ENCODE data around the gene POLE. TPM values are rescaled to one million over a fixed set of nuclear protein-coding genes. Genes with fewer than 3 reads are reported as not detected.

The POLE gene
- total and polyA plus RNA-seq, 2 of the 4 experiments (the other 2 are of a cell fraction), result 17.2 to 20.7 TPM

- H3K9me3 ChIP-seq (ENCODE audit: control insufficient read depth, insufficient read depth, low read length), result no peaks in the 10 kb centered on the region
- H3K27me3 ChIP-seq (ENCODE audit: control insufficient read depth, insufficient read depth, low read length), result no peaks in the 10 kb centered on the region
- peaks cover 24 to 28% of the 10 kb centered on the region in 2 experiments for H3K79me1 ChIP-seq (ENCODE audit: low read depth in 1 of 2, low read length in 2 of 2)
- peaks cover 15% of the 10 kb centered on the region for H4K20me1 ChIP-seq (ENCODE audit: insufficient read depth, low read length)
- ChIA-PET POLR2A (ENCODE audit: unreplicated experiment) (no interaction called here), CTCF (no interaction called here)
- H3K4me1 ChIP-seq (ENCODE audit: control insufficient read depth, insufficient read depth, low read length), result no peaks in the 10 kb centered on the region
- H2AFZ ChIP-seq (replicated peaks; ENCODE audit: low read length, poor library complexity), result no peak overlapping the region
- no peak overlapping the region for H4K5ac ChIP-seq (ENCODE audit: low read depth, low read length)
- 88% methylated on average over 5 of the region's 24 CpGs; no CpG with 5 or more reads in 1 of the 2 experiments for WGBS, 2 experiments (ENCODE audit: extremely low coverage in 2 of 2, insufficient read length in 1 of 2)
- in situ Hi-C loops (cut with MboI; ENCODE audit: low sequenced_read_pairs) (no loop called here), intact Hi-C loops (cut with micrococcal nuclease) (no loop called here), dilution Hi-C loops (cut with HindIII; ENCODE audit: low sequenced_read_pairs, unreplicated experiment) (no loop called here)
- DNase-seq (no peak), ATAC-seq (ENCODE audit: low read depth) (no peak; the same call in 1 of the 2 replicates)
- H3K4me2 ChIP-seq (ENCODE audit: low read depth, low read length), result no peak overlapping the region
- no peak overlapping the region for H3K56ac ChIP-seq (ENCODE audit: extremely low read depth, insufficient read depth, low read length)
- no peak overlapping the region for H3K4me3 ChIP-seq (ENCODE audit: insufficient read depth, low read depth, low read length)
- no peak overlapping the region for H4K8ac ChIP-seq (ENCODE audit: low read depth in 2 of 2, low read length in 2 of 2)
- H3K36me3 ChIP-seq (ENCODE audit: control insufficient read depth, insufficient read depth, low read length), result peaks cover 73% of the 10 kb centered on the region
- no peak for TF ChIP-seq SMC3 (IDR thresholded peaks at IDR 0.05; ENCODE audit: low read depth, low read length)
- no peak for TF ChIP-seq RAD21 (IDR thresholded peaks at IDR 0.05; ENCODE audit: low read length)
- no peak for TF ChIP-seq POLR2A (IDR thresholded peaks at IDR 0.05; ENCODE audit: low read depth, low read length)
- no peak for TF ChIP-seq MXI1 (IDR thresholded peaks at IDR 0.05; ENCODE audit: borderline replicate concordance, low read depth, low read length)
- no peak for TF ChIP-seq MAZ (IDR thresholded peaks at IDR 0.05; ENCODE audit: borderline replicate concordance, low read depth, low read length)
- no peak for TF ChIP-seq ELK1 (IDR thresholded peaks at IDR 0.05; ENCODE audit: borderline replicate concordance, low read depth, low read length)
- no peak for TF ChIP-seq USF2 (IDR thresholded peaks at IDR 0.05; ENCODE audit: low read depth, low read length)
- TF ChIP-seq RFX5 (IDR thresholded peaks at IDR 0.05; ENCODE audit: low read depth, low read length), result no peak
- no peak for TF ChIP-seq MAFK (IDR thresholded peaks at IDR 0.05; ENCODE audit: low read depth, low read length)
- no peak for TF ChIP-seq NFE2L2 (IDR thresholded peaks at IDR 0.05; ENCODE audit: low read depth, low read length)
- no peak overlapping the region for H2BK5ac ChIP-seq (ENCODE audit: low read depth, low read length, poor library complexity, severe bottlenecking)
- H3K4ac ChIP-seq (ENCODE audit: low read depth, low read length), result no peak overlapping the region
- no peak overlapping the region for H3K14ac ChIP-seq (replicated peaks; ENCODE audit: low read depth, low read length)
- no peaks in the 10 kb centered on the region for H3K9me1 ChIP-seq (ENCODE audit: insufficient read depth, low read length)
- no peak overlapping the region for H3K18ac ChIP-seq (ENCODE audit: low read depth, low read length)
- H3K27ac ChIP-seq (ENCODE audit: insufficient read depth, low read length), result no peak overlapping the region
- BruUV-seq (replicated peaks), result no TSS peak
- no peak overlapping the region for H2BK20ac ChIP-seq (ENCODE audit: low read depth, low read length)
- H2BK120ac ChIP-seq (ENCODE audit: low read depth, low read length), result no peak overlapping the region
- H3K23ac ChIP-seq (ENCODE audit: low read depth, low read length), result no peak overlapping the region
- no peak overlapping the region for H2AK9ac ChIP-seq (replicated peaks; ENCODE audit: low read depth, low read length, poor library complexity)
- H3K9ac ChIP-seq (ENCODE audit: low read depth, low read length), result no peak overlapping the region
- no peak overlapping the region for H2AK5ac ChIP-seq (ENCODE audit: low read depth, low read length)
- no peak overlapping the region for H4K91ac ChIP-seq (ENCODE audit: insufficient read depth, low read depth, low read length)
- no peak overlapping the region for H2BK15ac ChIP-seq (ENCODE audit: low read depth, low read length)
Measured at GRCh38 chr12:132729541-132730320, 42.6 kb upstream of the POLE start.

Data from IMR-90 (cell line).